Stimulated activated effector memory CD8-positive, alpha-beta T cell treated with anti-CD3 and anti-CD28 coated beads, Interleukin-12 subunit alpha, Interleukin-12 subunit beta, amount 100 ng/mL, for 72 hours (primary cell): ENCODE results near the gene FZR1.
A peak's percentile ranks its signal among the peaks of the same experiment; 100 is the strongest.

Source experiments
- ATAC-seq: fragments of 150-1000 bp; cut with Tn5 transposase; 2 replicates; pipeline ENCODE4 v1.10.0; 2021
- DNase-seq, 2 donors: peaks; one replicate each; pipeline ENCODE4 v3.0.0; 2021 to 2022; ENCODE audit warnings: low spot score in 2 of 2
- H3K27ac Mint-ChIP-seq: one replicate; pipeline ENCODE4 v1.8.0; 2022; ENCODE audit warnings: mild to moderate bottlenecking, mixed read lengths
- H3K36me3 Mint-ChIP-seq: one replicate; pipeline ENCODE4 v1.8.0; 2022; ENCODE audit warnings: mild to moderate bottlenecking, mixed read lengths
- H3K4me1 Mint-ChIP-seq: one replicate; pipeline ENCODE4 v1.8.0; 2022; ENCODE audit warnings: mixed read lengths
- H3K4me3 Mint-ChIP-seq: one replicate; pipeline ENCODE4 v1.8.0; 2022; ENCODE audit warnings: mild to moderate bottlenecking, mixed read lengths
- H3K9me3 Mint-ChIP-seq: one replicate; pipeline ENCODE4 v1.8.0; 2022; ENCODE audit warnings: mixed read lengths

Gene FZR1

DNA sequence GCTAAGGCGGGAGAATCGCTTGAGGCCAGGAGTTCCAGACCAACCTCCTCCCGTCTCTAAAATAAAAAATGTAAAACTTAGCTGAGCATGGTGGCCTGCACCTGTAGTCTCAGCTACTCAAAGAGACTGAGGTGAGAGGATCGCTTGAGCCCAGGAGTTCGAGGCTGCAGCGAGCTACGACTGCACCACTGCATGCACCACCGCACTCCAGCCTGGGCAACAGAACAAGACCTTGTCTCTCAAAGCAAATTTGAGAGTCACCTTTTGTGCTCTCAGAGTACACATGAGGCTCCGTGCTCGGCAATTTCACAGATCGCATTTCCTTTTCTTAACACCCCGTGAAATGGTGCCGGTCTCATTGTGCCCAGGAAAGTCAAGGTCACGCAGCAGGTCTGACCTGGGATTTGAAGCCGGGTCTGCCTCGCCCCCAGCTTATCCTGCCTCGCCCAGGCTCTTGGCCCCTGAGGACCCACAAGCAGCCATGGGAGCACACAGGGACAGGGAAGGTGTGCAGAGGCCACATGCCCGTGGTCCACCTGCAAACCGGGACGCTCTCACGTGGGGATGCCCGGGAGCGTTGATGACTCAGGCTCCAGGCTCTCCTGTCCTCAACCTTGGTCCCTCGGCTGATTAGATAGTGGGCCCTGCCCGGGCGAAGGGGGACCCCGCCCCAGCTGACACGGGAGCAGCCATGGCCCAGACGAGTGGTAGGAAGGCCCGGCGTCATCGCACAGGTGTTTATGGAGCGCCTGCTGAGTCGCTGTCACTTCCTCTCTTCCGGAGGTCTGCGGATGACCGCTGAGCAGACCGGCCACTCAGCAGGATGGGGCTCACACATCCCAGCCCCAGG lies 24.6 kb upstream of the FZR1 start:
- Mint-ChIP-seq H3K4me3 (no peak overlapping the region), H3K27ac (no peak overlapping the region), H3K4me1 (peaks cover 27% of the 10 kb centered on the region), H3K36me3 (peaks cover 6% of the 10 kb centered on the region), H3K9me3 (no peaks in the 10 kb centered on the region)
- ATAC-seq (no peak), DNase-seq (no peak)

DNA sequence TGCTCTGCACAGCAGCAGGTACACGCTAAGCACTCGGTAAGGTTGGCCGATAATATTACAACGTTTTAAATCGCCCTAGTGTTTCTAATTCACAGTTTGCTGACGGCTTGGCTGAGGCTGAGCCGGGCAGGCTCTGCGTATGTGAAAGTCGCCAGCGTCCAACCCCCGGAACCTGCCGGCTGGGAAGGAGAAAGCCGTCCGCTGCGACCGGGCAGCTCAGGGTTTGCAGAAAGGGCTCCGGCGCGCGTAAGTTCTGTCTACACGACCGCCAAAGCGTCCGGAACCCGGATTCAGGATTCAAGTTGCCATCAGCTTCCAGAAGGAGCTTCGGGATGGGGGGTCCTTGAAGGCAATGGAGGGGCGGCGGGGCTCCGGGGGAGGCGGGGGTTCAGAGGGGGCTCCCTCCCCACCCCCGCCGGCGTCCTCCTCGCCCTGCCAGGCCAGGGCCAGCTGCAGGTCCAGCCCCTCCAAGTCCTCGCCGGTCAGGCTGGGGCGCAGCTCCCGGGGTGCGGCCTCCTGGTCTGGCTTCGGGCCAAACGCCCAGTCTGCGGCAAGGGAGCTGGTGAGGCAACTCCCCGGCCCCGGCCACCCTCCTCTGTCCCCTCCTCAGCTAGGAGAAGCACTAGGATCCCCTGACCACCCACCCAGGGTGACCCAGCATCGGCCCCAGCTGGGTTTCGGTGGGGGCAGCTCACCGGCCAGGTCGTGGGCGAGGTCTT lies 23.4 kb upstream of the FZR1 start:
- H3K27ac Mint-ChIP-seq: no peak overlapping the region
- H3K4me1 Mint-ChIP-seq: peaks cover 27% of the 10 kb centered on the region
- no peak for DNase-seq
- H3K36me3 Mint-ChIP-seq: peaks cover 6% of the 10 kb centered on the region
- no peak overlapping the region for H3K4me3 Mint-ChIP-seq
- ATAC-seq: no peak
- no peaks in the 10 kb centered on the region for H3K9me3 Mint-ChIP-seq

DNA sequence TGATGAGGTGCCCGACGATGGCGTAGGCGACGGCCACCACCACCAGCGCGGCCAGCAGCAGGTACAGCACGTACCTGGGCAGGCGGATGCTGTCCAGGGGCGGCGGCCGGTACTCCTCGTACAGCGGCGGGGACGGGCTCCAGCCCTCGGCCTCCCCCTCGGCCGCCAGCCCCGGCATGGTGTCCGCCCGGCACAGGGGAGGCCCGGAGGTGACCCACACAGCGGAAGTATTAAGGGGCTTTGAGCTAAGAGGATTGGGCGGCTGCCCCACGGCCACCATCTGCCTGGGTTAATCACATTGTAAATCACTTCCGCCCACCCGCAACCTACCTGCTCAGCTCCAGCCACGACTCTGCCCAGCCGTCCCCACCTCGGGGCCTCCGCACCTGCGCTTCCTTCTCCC lies 22.9 kb upstream of the FZR1 start, which contains the start of gene SMIM44:
Gene SMIM44, minus strand, starts transcription at position 216 of the 403 bp plus-strand sequence. Its CDS starts 38 bp downstream, at position 178.
- DNase-seq (no peak), ATAC-seq (no peak)
- H3K4me3 Mint-ChIP-seq: no peak within 1 kb of the TSS
- H3K27ac Mint-ChIP-seq: no peak within 1 kb of the TSS
- no peaks in the 10 kb centered on the region for H3K9me3 Mint-ChIP-seq
- H3K36me3 Mint-ChIP-seq: peaks cover 6% of the 10 kb centered on the region
- peaks cover 22% of the 10 kb centered on the region for H3K4me1 Mint-ChIP-seq

DNA sequence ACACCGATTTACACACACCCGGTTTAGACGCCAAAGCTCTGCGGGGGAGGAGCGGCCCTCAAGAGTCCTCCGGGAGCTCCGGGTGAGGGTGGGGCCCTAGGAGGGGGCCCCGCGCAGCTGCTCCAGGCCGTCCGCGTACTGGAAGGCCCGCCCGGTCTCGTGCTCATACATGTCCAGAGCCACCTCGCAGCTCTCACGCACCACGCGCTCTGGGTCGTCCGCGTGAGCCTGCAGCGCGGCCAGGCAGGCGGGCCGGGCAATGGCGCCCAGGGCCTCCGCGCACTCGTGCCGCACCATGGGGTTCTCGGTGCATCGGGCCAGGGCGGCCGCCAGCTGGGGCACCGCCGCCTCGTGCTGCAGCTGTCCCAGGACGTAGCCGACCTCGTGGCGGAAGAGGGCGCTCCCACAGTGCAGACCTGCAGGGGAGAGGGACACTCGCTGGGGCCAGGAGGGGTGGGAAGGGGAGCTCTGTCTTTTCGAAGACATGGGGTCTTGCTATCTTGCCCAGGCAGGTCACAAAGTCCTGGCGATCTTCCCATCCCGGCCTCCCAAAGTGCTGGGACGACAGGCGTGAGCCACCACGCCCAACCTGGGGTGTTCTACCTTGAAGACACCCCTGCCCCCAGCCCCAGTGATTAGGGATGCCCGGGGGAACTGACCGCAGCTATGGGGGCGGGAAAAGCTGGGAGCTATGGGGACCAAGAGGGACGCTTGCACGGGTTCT lies 14.6 kb upstream of the FZR1 start:
- Mint-ChIP-seq H3K4me3 (no peak overlapping the region), H3K4me1 (no peaks in the 10 kb centered on the region), H3K9me3 (no peaks in the 10 kb centered on the region), H3K36me3 (peaks cover 47% of the 10 kb centered on the region), H3K27ac (no peak overlapping the region)
- no peak for ATAC-seq
- no peak for DNase-seq

DNA sequence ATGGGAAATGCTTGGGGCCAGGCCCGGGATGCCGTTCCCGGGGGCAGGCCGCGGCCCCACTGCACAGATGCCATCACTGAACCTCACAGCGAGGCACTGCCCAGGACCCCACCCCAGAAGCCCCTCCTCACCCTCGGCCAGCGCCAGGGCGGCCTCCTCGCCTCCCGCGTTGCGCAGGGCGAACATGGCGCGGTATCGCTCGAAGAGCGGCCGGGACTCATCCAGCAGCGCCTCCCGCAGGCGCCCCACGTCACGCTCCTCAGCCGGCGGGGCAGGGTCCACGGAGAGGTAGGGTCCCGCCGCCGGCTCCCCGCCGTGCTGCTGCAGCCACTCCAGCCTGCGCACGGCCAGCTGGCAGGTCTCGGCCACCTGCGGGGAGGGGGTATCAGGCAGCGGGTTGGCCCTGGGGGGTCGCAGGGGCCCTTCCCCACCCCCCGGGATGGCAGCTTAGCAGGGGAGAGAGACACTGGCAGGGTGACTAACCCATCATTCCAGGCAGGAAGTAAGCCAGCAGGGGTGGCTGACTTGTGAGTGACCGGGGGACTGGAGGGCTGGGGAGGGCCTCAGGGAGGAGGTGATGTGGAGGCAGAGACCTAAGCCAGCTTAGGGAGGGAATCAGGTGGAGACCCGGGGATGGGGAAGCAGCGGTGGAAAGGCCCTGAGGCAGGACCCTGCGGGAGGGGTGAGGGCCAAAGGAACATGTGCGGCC lies 13.8 kb upstream of the FZR1 start:
- Mint-ChIP-seq H3K4me1 (peaks cover 5% of the 10 kb centered on the region), H3K4me3 (no peak overlapping the region), H3K36me3 (peaks cover 54% of the 10 kb centered on the region), H3K27ac (peak overlapping the region; percentile 33), H3K9me3 (no peaks in the 10 kb centered on the region)
- DNase-seq: no peak
- ATAC-seq: no peak

DNA sequence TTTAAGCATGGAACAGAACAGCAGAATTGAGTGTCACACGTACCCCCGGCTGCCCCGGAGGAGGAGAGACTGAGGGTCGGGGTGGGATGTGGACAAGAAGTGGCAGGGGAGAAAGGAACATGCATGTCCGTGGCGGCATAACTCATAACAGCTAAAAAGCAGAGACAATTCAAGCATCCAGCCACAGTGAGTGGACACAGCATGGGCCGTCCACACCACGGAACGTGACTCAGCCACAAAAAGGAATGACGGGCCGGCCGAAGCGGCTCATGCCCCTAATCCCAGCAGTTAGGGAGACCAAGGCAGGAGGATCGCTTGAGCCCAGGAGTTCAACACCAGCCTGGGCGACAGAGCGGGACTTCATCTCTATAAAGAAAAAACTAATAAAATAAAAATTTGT lies 13.2 kb upstream of the FZR1 start:
- DNase-seq (no peak), ATAC-seq (no peak)
- Mint-ChIP-seq H3K36me3 (peaks cover 56% of the 10 kb centered on the region), H3K4me1 (peaks cover 8% of the 10 kb centered on the region), H3K9me3 (no peaks in the 10 kb centered on the region), H3K27ac (peak overlapping the region; percentile 33), H3K4me3 (no peak overlapping the region)

DNA sequence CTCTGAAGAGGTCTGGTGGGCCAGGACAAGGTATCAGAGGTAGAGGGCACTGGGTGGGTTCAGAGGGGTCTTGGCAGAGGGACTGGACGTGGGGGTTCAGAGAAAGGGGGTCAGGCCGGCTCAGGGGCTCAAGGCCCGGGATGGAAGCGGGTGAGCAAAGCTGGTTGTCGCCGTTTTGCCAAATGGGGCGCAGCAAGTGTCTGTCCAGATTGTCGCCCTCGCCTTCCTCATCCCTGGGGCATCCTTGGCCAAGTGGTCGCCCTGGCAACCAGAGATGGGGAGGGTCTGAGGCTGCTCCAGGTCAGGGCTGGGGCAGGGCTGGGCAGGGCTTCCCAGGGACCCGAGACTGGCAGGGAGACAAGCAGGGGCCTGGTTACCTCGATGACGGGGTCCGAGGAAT lies 12.5 kb upstream of the FZR1 start:
- ATAC-seq (no peak), DNase-seq (no peak)
- H3K9me3 Mint-ChIP-seq: no peaks in the 10 kb centered on the region
- no peak overlapping the region for H3K27ac Mint-ChIP-seq
- H3K4me1 Mint-ChIP-seq: peaks cover 12% of the 10 kb centered on the region
- H3K36me3 Mint-ChIP-seq: peaks cover 55% of the 10 kb centered on the region
- no peak overlapping the region for H3K4me3 Mint-ChIP-seq

DNA sequence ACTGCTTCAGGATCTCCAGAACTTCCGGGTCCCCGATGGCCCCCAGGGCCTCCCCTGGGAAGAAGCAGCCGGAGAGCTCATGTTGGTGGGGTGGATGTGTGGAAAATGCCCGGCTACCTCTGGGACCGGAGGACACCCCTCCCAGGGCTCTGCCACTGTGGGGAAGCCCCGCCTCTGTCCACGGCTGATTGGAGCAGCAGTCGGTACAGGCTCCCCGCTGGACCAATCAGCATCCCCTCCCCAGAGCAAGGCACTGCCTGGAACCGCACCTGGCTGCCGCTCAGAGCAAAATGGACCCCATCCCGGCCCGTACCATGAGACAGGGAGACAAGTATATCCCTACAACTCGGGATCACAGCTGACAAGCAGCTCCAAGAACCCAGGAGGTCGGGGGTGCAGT lies 12.1 kb upstream of the FZR1 start:
- no peak overlapping the region for H3K4me3 Mint-ChIP-seq
- DNase-seq (no peak), ATAC-seq (peak; percentile 70)
- peaks cover 14% of the 10 kb centered on the region for H3K4me1 Mint-ChIP-seq
- no peak overlapping the region for H3K27ac Mint-ChIP-seq
- H3K9me3 Mint-ChIP-seq: no peaks in the 10 kb centered on the region
- H3K36me3 Mint-ChIP-seq: peaks cover 51% of the 10 kb centered on the region

DNA sequence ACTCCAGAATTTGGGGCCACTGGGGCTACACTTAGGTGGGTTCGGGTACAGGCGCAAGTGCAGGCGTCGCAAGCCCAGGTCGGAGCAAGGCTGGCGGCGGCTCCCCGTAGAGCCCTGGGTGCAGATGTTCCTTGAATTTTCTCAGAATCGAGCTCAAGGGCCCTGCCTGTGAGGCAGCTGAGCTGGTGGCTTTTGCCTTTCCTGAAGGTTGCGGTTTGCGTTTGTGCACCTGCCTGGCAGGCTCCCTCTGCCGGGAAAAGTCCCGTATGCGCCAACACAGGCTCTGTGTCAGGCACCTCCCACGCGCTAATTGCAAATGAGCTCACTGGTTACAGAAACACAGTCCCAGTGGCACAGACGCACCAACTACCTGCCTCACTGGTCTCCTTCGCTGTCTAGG lies 11.6 kb upstream of the FZR1 start:
- no peak for DNase-seq
- H3K36me3 Mint-ChIP-seq: peaks cover 48% of the 10 kb centered on the region
- ATAC-seq: no peak
- peaks cover 18% of the 10 kb centered on the region for H3K4me1 Mint-ChIP-seq
- H3K9me3 Mint-ChIP-seq: no peaks in the 10 kb centered on the region
- H3K27ac Mint-ChIP-seq: no peak overlapping the region
- no peak overlapping the region for H3K4me3 Mint-ChIP-seq

DNA sequence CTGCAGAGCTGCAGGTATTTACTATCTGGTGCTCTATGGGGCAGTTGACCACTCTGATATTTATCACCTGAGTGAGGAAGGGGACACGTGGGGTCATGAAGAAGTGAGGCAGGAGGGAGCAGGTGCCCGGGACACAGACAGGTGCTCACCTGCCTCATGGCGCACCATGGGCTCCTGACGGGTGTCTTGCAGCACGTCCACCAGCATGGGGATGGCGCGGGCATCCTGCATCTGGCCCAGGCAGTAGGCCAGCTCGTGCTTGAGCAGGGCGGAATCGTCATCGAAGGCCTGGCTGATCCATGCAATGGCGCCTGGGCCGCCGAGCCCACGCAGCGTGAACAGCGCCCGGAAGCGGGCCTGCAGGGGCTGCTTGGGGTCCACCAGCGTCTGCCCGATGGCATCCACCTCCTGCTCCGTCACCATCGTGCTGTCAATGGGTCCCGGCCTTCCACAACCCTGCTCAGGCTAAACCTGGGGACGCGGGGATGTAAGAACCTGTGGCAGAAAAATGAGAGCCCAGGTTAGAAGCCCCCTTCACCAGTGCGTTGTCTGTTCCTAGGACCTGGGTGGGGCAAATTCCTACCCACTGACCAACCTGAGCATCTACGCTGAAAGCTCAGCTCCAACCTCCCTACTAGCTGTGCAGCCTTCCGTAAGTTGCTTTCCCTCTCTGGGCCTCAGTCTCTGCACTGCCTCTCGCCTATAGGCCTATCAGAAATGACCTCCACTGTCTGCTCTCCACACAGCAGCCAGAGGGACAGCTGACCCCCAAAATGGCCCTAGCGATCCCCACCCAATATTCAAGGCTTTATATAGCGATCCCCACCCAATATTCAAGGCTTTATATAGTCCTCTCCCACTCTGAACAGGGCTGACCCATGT lies 9.5 kb upstream of the FZR1 start:
- no peak overlapping the region for H3K4me3 Mint-ChIP-seq
- peaks cover 60% of the 10 kb centered on the region for H3K36me3 Mint-ChIP-seq
- DNase-seq (no peak), ATAC-seq (no peak)
- peaks cover 34% of the 10 kb centered on the region for H3K4me1 Mint-ChIP-seq
- H3K9me3 Mint-ChIP-seq: peaks cover 3% of the 10 kb centered on the region
- no peak overlapping the region for H3K27ac Mint-ChIP-seq

DNA sequence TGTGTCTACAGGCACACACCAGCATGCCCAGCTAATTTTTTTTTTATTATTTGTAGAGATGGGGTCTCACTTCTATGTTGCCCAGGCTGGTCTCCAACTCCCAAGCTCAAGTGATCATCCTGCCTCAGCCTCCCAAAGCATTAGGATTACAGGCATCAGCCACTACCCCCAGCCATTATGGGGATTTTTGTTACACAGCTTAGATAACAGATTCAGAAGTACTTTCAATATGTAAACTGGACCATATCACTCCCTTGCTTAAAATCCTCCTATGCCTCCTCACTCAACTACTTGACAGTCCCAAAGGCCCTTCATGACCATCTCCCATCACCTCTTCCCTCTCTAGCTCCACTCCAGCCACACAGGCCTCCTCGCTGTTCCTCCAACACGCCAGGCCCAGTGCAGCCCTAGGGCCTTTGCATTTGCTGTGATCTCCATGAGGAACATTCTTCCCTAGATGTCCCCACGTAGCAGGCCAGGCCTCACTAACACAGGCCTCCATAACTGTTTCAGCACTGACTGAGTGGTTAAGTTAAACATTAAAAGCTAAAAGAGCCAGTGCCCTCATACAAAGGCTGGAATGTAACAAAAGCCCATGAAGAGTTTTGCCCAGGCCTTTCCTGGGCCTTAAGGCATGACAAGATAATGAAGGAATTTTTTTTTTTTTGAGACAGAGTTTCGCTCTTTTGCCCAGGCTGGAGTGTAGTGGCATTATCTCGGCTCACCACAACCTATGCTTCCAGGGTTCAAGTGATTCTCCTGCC lies 8.2 kb upstream of the FZR1 start:
- Mint-ChIP-seq H3K4me1 (peaks cover 34% of the 10 kb centered on the region), H3K9me3 (peaks cover 3% of the 10 kb centered on the region), H3K27ac (no peak overlapping the region), H3K4me3 (no peak overlapping the region), H3K36me3 (peaks cover 55% of the 10 kb centered on the region)
- DNase-seq (no peak), ATAC-seq (no peak)

DNA sequence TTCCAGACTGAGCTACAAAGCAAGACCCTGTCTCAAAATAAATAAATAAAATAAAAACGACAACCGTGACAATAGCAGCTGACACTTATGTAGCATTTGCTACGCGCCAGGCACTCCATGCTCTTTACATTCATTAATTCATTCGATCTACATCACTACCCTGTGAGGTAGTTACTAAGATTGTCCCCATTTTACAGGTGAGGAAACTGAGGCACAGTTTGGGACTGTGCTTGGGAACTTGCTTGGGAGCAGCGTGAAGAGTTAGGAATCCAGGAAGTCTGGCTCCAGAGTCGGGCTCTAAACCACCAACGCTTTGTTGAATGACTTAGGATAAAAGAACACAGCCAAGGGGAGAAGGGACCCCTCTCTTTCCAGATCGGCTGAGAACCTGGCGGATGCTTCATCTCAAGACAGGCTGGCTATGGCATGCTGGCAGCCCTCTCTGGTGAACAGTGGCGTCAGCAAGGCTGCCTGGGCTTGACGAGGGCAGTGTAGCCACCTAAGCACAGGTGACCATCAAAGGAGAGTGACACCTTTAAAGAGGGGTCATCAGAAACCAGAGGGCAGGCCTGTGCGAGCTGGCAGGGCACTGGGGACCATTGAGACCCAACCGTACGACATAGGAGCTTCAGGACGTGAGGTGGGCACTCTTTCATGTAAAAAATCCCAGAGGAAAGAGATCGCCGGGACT lies 6.2 kb upstream of the FZR1 start:
- Mint-ChIP-seq H3K9me3 (peaks cover 3% of the 10 kb centered on the region), H3K36me3 (peaks cover 41% of the 10 kb centered on the region), H3K4me3 (peak overlapping the region; percentile 94), H3K4me1 (peaks cover 39% of the 10 kb centered on the region), H3K27ac (peak overlapping the region; percentile 100)
- DNase-seq (no peak), ATAC-seq (peak; percentile 19)

DNA sequence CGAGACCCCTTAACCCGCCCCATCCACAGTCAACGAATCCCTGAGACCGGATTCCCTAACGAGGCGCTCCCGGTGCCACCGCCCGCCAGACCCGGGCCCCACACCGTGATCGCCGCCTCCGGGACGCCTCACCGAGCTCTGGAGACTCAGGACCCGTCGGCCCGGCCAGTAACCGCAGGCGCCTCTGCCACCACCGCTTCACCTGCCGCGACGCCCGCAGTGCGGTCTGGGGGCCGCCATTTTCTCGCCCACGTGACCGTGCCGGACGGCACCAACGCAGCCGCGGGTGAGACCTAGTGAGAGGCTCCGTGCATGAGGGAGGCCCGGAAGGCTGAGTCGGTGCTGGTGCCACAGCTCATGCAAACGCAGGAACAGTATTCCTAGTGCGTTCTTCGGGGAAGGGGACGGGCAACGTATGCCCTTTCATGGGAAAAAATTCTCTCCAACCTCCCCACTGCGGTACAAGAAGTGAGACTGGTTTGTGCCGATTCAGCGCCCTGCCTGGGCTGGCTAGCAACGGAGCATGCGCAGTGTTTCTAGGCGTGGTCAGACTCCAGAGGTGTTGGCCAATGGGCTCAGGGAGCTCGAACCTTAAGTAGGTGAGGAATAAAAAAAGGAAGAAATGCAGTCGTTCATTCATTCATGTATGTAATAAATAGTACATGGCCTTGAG lies 5.5 kb upstream of the FZR1 start, which contains the start of gene DOHH:
Gene DOHH, minus strand, starts transcription at position 246 of the 673 bp plus-strand sequence. CDS start 3,860 bp downstream, outside the sequence.
- H3K9me3 Mint-ChIP-seq: peaks cover 3% of the 10 kb centered on the region

More for the DNA sequence above, 5.5 kb upstream of the FZR1 start, which contains the start of gene DOHH:
- ATAC-seq: peak; percentile 92
- Mint-ChIP-seq H3K36me3 (peaks cover 34% of the 10 kb centered on the region), H3K27ac (peak within 1 kb of the TSS; percentile 100), H3K4me3 (peak within 1 kb of the TSS; percentile 94), H3K4me1 (peaks cover 41% of the 10 kb centered on the region)
- DNase-seq: peak; percentile 93 to 98
